Cerebellar nuclear complex (tissue), 1 donor: Measurements from ENCODE around the gene CSN3.
"Not testable (repeated sequence)": the region's sequence is repeated elsewhere in the genome, so short reads cannot be mapped to it uniquely, and the experiment has no call there.

Experiments used
- DNase-seq, 2 experiments: peaks; one replicate each; lab custom pipeline; 2025; lab: John Stamatoyannopoulos, UW

CSN3 gene, protein sequence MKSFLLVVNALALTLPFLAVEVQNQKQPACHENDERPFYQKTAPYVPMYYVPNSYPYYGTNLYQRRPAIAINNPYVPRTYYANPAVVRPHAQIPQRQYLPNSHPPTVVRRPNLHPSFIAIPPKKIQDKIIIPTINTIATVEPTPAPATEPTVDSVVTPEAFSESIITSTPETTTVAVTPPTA

DNA sequence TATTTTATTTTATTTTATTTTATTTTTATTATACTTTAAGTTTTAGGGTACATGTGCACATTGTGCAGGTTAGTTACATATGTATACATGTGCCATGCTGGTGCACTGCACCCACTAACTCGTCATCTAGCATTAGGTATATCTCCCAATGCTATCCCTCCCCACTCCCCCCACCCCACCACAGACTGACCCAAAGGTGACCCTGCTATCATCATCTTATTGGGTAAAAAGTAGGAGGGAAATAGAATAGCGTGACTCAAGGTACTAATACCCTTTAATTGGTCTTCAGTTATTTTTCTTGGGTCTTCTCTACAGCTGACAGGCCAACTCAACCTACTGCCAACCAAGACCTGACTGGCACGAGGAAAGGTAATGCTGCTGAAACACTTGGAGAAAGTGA lies at the start of gene CSN3:
TSS of gene CSN3 (plus strand) at position 301 of the 400 bp plus-strand sequence. CDS start 2,223 bp downstream, outside the sequence.
- not testable (repeated sequence) for DNase-seq

DNA sequence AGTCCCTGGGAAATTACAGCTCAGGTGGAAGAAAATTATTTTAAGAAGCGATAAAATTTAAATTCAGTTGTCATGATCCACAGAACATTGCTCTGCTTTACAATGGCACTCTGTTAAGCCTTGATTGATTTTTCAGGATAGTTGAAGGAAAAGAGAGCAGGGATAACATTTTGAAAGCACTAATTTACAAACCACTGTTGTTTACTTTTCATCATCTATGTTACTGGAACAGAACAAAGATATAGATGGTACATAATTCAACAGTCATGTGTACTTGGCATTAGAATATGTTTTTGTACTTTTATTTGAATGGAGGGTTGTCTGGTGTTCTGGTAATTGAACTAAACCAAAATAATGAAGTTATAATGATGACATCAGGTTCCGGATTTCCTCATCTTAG lies 49.5 kb upstream of the CSN3 start:
- DNase-seq: no peak

DNA sequence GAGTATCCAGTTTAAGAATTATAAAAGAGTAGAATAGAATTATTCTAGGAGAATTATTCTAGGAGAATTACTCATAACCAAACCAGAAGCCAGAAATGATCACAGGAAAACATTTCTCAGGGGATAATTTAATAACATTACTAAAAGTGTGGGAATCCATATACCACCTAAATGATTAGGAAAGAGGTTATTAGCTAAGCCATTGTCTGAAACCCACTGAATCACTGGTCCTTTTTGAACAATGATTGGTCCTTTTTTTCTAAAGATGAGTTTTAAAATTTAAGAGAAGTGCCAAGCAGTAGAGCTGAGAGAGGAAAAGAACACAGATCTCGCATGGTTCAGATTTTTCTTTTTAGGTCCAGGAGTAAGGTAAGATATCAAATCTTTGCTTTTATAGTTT lies 47.0 kb upstream of the CSN3 start, which contains the start of gene ODAM:
TSS of gene ODAM (plus strand) at position 301 of the 400 bp plus-strand sequence. CDS start 819 bp downstream, outside the sequence.
- no peak for DNase-seq

DNA sequence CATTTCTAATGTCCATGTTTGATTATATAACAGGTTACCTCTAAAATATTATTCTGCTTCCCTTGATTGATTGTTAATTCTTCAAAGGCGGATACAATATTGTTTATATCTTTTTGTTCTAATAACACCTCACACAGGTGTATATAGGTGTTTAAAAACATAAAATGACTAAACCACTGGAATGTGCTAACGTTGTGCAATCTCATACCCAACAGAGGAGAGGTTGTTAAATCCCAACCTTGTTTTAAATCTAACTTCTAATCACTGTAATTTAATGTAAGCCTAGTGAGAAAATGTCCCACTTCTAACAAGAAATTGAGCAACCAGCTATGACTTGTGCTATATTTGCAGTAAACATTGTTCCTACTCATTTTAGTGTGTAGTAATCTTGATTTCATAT lies 45.5 kb upstream of the CSN3 start:
- DNase-seq: no peak

DNA sequence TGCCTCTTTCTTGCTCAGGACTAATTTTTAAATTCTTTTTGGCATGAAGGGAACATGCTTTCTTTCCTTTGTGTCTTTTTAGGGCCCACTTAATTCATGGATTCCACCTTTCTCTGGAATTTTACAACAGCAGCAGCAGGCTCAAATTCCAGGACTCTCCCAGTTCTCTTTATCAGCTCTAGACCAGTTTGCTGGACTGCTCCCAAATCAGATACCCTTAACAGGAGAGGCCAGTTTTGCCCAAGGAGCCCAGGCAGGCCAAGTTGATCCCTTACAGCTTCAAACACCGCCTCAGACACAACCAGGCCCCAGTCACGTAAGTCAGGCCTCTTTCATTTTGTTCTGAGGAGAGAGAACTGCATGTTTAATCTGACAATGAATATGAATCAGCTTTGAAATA lies 44.6 kb upstream of the CSN3 start:
- DNase-seq: no peak

DNA sequence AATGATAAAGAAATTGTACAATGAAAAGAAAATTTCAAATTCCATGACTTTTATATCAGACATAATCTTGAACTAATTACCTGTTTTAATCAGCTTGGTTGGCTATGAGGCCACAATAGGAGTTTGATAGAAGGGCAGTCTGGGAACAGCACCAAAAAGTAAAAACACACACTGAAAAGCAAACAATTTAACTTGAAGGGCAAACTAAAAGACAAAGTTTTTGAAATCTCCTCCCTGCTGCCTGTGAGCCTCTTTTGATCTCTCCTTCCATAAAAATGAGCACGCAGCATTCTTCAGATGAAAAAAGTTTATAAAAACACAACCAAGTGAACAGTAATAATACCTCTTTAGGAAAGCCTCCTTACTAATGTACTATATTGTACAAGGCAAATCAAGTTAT lies 38.8 kb upstream of the CSN3 start:
- DNase-seq: no peak

DNA sequence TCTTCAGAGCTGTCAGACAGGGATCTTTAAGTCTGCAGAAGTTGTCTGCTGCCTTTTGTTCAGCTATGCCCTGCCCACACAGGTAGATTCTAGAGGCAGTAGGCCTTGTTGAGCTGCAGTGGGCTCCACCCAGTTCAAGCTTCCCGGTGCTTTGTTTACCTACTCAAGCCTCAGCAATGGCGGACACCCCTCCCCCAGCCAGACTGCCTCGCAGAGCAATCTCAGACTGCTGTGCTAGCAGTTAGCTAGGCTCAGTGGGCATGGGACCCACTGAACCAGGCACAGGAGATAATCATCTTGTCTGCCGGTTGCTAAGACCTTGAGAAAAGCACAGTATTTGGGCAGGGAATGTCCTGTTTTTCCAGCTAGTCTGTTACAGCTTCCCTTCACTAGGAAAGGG lies 29.6 kb upstream of the CSN3 start:
- not testable (repeated sequence) for DNase-seq

DNA sequence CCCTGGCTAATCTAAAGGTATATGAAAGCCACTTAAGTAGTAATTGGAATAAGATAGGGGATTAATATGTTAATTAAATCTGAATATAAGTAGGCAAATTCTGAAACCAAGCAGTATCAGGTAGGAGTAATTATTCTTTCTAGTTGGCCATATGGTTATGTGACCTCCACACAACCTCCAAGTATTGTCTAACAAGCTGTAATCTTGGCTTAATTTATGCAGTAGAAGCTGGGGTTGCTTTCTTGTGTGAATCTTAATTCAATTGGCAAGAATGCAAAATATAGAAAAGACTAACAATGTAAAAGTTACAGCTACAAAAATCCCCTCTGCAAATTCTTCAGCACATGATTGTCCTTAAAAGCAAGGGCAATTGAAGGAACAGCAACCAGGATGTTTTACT lies 26.3 kb upstream of the CSN3 start:
- not testable (repeated sequence) for DNase-seq

DNA sequence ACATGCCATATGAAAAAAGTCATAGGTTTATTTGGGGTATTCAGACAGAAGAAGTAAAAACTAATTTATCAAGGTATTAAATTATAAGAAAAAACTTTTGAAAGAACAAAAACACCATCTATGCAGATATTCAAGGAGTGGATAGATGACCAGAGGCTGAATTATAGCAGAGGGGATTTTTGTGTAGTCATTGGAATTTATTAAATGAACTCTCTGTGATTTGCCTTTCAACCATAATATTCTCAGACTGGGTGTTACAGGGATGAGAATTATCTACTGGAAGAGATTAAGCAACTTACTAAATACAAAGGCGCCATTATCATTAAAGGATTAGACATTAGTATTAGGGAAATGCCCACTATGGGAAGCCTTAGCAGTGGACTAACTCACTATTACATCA lies 25.8 kb upstream of the CSN3 start:
- not testable (repeated sequence) for DNase-seq

DNA sequence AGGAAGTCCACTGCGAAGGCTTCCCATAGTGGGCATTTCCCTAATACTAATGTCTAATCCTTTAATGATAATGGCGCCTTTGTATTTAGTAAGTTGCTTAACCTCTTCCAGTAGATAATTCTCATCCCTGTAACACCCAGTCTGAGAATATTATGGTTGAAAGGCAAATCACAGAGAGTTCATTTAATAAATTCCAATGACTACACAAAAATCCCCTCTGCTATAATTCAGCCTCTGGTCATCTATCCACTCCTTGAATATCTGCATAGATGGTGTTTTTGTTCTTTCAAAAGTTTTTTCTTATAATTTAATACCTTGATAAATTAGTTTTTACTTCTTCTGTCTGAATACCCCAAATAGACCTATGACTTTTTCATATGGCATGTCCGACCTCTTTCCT lies 21.0 kb upstream of the CSN3 start:
- DNase-seq: not testable (repeated sequence)

DNA sequence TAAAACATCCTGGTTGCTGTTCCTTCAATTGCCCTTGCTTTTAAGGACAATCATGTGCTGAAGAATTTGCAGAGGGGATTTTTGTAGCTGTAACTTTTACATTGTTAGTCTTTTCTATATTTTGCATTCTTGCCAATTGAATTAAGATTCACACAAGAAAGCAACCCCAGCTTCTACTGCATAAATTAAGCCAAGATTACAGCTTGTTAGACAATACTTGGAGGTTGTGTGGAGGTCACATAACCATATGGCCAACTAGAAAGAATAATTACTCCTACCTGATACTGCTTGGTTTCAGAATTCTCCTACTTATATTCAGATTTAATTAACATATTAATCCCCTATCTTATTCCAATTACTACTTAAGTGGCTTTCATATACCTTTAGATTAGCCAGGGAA lies 20.6 kb upstream of the CSN3 start:
- not testable (repeated sequence) for DNase-seq

DNA sequence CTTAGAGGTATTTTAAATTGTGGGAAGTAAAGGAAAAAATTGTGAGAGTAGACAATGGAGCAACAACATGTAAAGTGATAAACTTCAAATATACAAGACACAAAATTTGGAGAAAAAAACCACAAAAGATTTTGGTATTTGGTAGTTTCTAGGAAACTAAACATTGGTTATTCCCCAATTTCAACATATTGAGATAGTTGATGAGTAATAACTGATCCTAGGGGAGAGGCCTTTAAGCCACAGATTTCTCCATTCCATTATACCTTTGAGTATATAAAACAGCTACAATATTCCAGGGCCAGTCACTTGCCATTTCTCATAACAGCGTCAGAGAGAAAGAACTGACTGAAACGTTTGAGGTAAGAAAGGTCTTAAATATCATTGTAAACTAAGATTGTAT lies 16.6 kb upstream of the CSN3 start, which contains the start of gene FDCSP:
TSS of gene FDCSP (plus strand) at position 301 of the 400 bp plus-strand sequence. CDS start 5,071 bp downstream, outside the sequence.
- no peak for DNase-seq

DNA sequence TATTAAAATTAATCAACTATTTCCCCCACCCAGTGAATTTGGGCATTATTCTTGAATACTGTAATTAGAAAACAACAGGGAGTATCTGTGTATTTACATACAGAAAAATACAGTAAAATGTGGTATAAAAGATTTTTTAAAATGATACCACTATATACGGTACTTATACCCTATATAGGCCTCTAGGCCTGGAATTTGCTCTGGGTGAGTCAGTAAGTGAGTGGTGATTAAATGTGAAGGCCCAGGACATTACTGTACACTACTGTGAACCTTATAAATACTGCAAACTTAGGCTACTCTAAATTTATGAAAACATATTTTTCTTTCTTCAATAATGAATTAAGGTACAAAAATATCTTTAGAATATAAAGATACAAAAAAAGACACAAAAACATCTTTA lies 6.3 kb upstream of the CSN3 start:
- DNase-seq: no peak

DNA sequence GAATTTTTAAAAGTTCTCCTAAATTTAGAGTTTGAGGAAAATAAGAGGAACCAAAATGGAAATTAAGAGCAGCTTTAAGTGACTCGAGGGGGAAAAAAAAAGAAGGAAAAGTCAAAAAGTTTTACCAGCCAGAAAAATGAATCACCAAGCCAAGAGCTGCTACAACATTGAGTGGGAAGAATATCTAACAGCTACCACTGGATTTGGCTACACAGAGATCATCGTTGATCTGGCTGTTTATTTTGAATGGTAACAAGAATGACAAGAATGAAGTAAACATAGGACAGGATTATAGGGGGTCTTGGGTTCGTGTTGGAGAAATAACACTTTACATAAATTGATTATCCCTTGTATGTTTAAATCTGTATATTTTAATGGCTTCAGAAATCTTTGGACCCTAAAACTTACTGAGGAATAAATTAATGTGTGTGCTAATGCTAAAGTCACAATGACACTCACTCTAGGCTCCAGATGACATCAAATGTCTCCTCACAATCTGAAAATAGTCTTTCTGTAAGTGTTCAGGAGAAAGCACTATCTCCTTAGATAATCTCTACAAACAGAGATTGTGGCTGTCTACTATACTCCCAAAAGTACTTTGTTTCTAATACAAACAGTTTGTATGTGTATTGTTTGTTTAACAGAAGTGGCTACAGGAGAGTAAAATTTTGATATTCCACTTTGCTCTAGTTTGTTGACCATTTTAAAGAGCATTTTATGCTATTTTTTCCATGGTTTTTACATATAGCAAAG lies 3.1 kb upstream of the CSN3 start:
- DNase-seq: no peak

DNA sequence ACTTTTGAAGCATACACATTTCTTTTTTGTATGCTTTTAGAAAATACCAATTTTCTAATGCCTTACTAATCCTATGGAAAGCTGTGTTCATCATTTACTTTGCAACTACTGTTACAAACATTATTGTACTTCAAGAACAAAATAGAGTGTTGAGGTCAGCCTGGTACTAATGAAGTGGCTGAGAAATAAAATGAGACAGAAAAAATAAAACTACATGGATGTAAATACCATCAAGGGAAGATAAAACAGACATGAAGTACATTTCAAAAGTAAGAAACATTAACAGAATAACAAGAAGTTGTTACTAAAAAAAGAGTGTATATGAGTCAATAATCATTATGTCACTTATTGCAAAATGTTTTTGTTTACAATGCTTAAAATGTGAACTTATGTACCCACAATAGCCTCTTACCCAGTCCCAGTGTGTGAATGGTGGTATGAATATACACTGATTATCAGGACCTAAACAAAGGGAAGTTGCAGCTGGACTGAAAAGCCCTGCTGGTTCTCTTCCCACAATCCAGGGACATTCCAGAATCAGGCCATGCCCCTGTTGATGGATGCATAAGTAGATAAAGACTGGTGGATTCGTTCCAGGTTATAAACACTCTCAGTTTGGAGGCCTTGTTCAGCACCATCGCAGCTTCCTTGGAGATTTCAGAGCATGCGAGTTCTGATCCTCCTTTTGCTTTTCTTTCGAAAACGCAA lies 2.4 kb upstream of the CSN3 start:
- DNase-seq: no peak

DNA sequence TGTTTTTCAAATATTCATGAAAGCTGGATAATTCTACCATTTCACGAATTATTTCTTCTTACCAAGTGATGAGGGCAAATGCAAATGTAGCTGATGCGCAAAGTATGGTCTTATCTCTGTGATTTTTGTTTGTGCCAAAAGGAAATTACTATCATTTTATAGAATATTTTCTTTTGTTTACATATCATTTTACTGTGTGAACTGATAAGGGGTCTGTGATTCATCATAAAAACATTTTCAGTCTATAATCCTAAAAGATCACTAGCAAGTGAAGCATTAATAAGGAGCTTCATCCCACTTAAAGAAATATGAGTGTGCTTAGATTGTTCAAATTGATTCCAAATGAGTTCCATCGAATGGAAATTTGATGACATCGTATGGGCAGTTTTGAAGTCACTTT lies 694 bp downstream of the CSN3 start:
- DNase-seq: no peak

DNA sequence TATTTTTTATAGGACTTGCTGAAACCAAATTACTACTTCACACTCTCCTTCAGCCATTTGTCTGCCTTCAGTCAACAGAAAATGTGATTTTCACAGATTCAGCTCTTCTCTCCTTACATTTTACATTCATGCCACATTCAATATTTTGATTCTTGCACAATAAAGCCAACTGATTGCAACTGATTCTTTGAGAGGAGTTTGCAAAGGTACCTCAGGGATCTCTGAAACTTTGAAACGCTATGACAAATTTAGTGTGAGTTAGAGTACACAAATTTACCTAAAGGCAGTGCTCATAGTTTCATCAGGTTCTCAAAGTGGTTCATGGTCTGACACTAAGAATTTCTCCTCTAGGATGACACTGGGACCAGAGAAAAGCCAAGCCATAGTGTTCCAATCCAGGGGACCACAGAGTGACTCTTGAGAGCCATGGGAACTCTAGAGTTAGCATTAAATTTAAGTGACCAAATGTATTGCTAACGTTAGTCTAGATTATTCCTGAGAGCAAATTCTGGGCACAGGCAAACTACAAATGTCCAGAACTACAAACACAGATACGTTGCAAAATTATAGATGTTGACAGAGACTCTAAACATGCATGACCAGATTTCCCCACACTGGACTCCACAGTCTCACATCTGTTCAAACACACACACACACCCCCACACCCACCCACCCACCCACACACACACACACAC lies 9.0 kb downstream of the CSN3 start:
- no peak for DNase-seq

DNA sequence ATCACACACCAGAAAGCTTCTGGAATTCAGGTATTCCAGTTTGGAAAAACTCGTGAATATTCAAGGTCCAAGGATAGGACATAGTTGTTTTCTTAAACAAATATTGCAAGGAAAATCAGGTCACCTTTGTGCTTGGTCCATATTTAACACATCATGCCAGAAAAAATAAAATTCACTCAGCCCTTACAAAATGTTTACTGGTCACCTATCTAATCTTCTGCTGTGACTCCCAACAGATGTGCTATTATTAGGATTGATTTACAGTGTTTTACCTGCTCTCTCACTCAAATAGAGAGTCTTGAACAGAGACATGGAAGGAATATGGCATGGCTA lies 9.5 kb downstream of the CSN3 start:
- DNase-seq: no peak

DNA sequence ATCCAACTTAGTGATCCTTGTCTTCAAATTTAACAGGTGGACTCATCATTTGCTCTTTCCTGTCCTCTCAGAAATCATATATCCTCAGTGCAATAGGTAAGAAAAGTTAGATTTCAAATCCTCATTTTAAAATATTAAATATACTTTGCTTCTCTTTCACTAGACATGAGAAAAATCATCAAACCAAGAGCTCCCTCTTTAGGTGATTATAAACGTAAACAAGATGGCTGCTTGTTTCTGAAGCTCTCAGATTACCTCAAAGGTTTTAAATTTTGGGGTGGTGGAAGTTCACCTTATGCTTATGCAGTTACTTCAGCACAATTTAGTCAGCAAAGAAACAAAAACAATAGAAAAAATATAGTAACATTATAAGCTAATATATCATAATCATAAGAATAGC lies 27.3 kb downstream of the CSN3 start:
- DNase-seq: no peak

DNA sequence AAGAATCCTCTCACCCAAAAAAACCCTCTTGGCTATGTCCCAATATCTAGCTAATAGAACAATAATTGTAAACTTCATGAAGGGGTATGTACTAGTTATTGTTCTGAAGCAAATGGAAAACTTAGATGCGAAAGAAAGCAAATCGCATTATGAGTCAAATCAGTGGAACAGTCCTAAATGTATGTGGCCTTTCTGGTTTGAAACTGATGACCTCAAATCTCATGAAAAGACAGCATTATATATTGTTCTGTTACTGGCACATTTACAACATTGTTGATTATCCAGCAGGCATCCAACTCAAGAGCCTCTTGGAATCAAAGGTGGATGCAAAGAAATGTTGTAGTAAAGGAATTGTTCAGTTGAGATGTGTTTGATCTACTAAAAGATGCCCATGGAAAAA lies 34.7 kb downstream of the CSN3 start:
- DNase-seq: no peak

DNA sequence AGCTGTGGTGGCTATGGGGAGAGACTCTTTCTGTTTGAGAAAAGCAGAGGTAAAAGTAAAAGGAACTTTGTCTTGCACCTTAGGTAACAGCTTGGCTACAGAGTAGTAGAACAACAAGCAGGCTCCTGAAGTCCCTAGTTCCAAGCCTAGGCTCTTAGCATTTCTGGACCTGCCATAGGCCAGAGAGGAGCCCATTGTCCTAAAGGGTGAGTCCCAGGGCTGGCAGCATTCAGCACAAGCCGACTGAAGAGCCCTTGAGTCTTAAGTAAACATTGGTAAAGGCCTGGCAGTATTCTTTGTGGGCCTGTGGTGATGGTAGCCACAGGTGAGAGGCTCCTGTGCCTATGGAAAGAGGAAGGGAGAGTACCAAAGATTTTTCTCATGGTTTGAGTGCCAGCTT lies 38.2 kb downstream of the CSN3 start:
- no peak for DNase-seq

DNA sequence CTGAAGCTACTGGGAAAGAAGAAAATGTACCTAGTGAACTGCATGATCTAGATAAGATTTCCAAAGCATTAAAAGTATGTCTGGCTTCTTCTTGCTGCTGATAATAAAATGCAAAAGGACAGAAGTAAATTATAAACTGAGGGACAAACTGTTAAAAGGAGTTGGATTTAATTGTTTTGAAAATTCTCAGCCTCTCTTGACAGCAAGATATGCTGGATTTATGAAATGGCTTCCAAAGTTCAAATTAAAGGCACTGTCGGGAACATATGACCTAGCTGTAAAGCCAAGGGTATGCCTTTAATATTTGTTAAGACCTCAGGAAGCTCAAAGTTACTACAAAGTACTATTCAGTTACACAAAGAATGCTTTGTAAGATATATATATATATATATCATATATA lies 46.3 kb downstream of the CSN3 start:
- DNase-seq: no peak
